Measurements from ENCODE around the gene CLDND2. TPM values are rescaled to one million over a fixed set of nuclear protein-coding genes. Genes with fewer than 3 reads are reported as not detected.
"Not testable (repeated sequence)": the region's sequence is repeated elsewhere in the genome, so short reads cannot be mapped to it uniquely, and the experiment has no call there.

The CLDND2 gene
- not detected for total RNA-seq

- Histone ChIP-seq H3K4me1 (peaks cover 6 to 27% (median 12%) of the 10 kb centered on the region in 4 donors), H3K27me3 (no peaks in the 10 kb centered on the region), H3K9me3 (no peaks in the 10 kb centered on the region), H3K27ac (peak within 1 kb of the TSS; percentile 98 to 100 (median 100)), H3K36me3 (no peaks in the 10 kb centered on the region), H3K4me3 (peak within 1 kb of the TSS; percentile 66 to 80 (median 76))
- in situ Hi-C loops (cut with MboI; ENCODE audit: low pct_ligation_motif_present in 1 of 4, low pct_unique_long_range_greater_than_20kb in 1 of 4, low sequenced_read_pairs in 3 of 4), result no loop called here
- intact Hi-C loops (cut with DNase I; ENCODE audit: low total_unique reads), result no loop called here
- 59% methylated on average over 20 of the region's 23 CpGs; no CpG with 5 or more reads in 1 of the 2 donors for WGBS, 2 donors (ENCODE audit: low coverage in 1 of 2)
- TF ChIP-seq CTCF (IDR thresholded peaks at IDR 0.05), result no peak
- TF ChIP-seq POLR2A (IDR thresholded peaks at IDR 0.05), result no peak
- no peak for TF ChIP-seq EP300 (IDR thresholded peaks at IDR 0.05; ENCODE audit: low read depth)
- TF ChIP-seq POLR2AphosphoS5 (IDR thresholded peaks at IDR 0.05), result no peak
- DNase-seq, result no peak
Observed at GRCh38 chr19:51368366-51369282, at the start of gene CLDND2. Gene CLDND2 (minus strand): TSS chr19:51369003. CDS start chr19:51368577, 426 bp downstream.

GRCh38 chr19:51417810-51418157 lies 49.0 kb upstream of the CLDND2 start:
- no peaks in the 10 kb centered on the region for H3K4me1 ChIP-seq
- intact Hi-C loops (cut with DNase I; ENCODE audit: low total_unique reads), result no loop called here
- H3K4me3 ChIP-seq, result no peak overlapping the region
- no peak for DNase-seq
- H3K9me3 ChIP-seq, result no peaks in the 10 kb centered on the region
- 49 to 63% methylated on average over 2 to 3 of the region's 3 CpGs for WGBS, 2 donors (ENCODE audit: low coverage in 1 of 2)
- TF ChIP-seq POLR2AphosphoS5 (IDR thresholded peaks at IDR 0.05) (no peak), POLR2A (IDR thresholded peaks at IDR 0.05) (no peak), CTCF (IDR thresholded peaks at IDR 0.05) (no peak), EP300 (IDR thresholded peaks at IDR 0.05; ENCODE audit: low read depth) (no peak)
- in situ Hi-C loops (cut with MboI; ENCODE audit: low pct_ligation_motif_present in 1 of 4, low pct_unique_long_range_greater_than_20kb in 1 of 4, low sequenced_read_pairs in 3 of 4), result no loop called here
- peak overlapping the region in 3 of 4 donors; percentile 48 to 51 (median 50) for H3K27ac ChIP-seq
- H3K36me3 ChIP-seq, result no peaks in the 10 kb centered on the region
- peaks cover 14% of the 10 kb centered on the region for H3K27me3 ChIP-seq

GRCh38 chr19:51417107-51417809 lies 48.5 kb upstream of the CLDND2 start, which contains the start of gene SIGLEC10:
Gene SIGLEC10 (minus strand): TSS chr19:51417642. CDS start chr19:51417581, 61 bp downstream.
- in situ Hi-C loops (cut with MboI; ENCODE audit: low pct_ligation_motif_present in 1 of 4, low pct_unique_long_range_greater_than_20kb in 1 of 4, low sequenced_read_pairs in 3 of 4), result no loop called here
- Histone ChIP-seq H3K27me3 (peaks cover 14% of the 10 kb centered on the region), H3K9me3 (no peaks in the 10 kb centered on the region), H3K36me3 (no peaks in the 10 kb centered on the region), H3K4me1 (no peaks in the 10 kb centered on the region), H3K4me3 (peak within 1 kb of the TSS in 1 of 4 donors; percentile 7), H3K27ac (peak within 1 kb of the TSS in 3 of 4 donors; percentile 48 to 51 (median 50))
- peak; percentile 47 for DNase-seq
- WGBS, 2 donors (ENCODE audit: low coverage in 1 of 2), result 48% methylated on average over 17 of the region's 21 CpGs; no CpG with 5 or more reads in 1 of the 2 donors
- intact Hi-C loops (cut with DNase I; ENCODE audit: low total_unique reads), result no loop called here
- no peak for TF ChIP-seq POLR2A (IDR thresholded peaks at IDR 0.05)
- TF ChIP-seq EP300 (IDR thresholded peaks at IDR 0.05; ENCODE audit: low read depth), result no peak
- no peak for TF ChIP-seq CTCF (IDR thresholded peaks at IDR 0.05)
- no peak for TF ChIP-seq POLR2AphosphoS5 (IDR thresholded peaks at IDR 0.05)

- intact Hi-C loops (cut with DNase I; ENCODE audit: low total_unique reads); DNase-seq; H3K9me3 ChIP-seq; in situ Hi-C loops (cut with MboI; ENCODE audit: low pct_ligation_motif_present in 1 of 4, low pct_unique_long_range_greater_than_20kb in 1 of 4, low sequenced_read_pairs in 3 of 4); H3K36me3 ChIP-seq; H3K4me1 ChIP-seq; H3K4me3 ChIP-seq: not testable (repeated sequence)
- WGBS, 2 donors (ENCODE audit: low coverage in 1 of 2), result 43% methylated on average over 9 of the region's 15 CpGs; no CpG with 5 or more reads in 1 of the 2 donors
- Histone ChIP-seq H3K27me3 (peaks cover 10% of the 10 kb centered on the region), H3K27ac (peak overlapping the region in 2 of 4 donors; percentile 17 to 50)
Observed at GRCh38 chr19:51416422-51416821, 47.6 kb upstream of the CLDND2 start.

Measured in transverse colon (tissue), 4 donors.